ENCODE measurements around the gene ASS1.

ASS1 gene

DNA sequence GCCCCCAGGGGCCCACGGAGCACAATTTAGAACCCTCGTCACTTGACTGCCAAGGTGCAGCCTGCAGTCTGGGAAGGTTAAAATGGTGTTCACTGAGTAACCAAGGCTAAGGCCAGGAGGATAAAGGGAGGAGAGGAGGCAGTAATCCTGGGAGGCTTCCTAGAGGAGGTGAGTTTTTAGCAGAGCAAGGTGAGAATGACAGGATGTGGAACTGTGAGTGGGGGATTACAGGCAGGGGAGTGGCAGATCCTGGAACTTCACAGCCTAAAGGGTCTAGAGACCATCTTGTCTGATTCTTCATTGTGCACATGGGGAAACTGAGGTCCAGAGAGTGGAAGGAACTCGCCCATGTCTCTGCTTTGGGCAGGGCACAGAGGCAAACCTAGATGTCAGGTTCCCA is 42.5 kb upstream of the ASS1 start:
- CTCF ChIA-PET, result no interaction called here
- POLR2A ChIA-PET, result no interaction called here
- TF ChIP-seq, protein P1, sequence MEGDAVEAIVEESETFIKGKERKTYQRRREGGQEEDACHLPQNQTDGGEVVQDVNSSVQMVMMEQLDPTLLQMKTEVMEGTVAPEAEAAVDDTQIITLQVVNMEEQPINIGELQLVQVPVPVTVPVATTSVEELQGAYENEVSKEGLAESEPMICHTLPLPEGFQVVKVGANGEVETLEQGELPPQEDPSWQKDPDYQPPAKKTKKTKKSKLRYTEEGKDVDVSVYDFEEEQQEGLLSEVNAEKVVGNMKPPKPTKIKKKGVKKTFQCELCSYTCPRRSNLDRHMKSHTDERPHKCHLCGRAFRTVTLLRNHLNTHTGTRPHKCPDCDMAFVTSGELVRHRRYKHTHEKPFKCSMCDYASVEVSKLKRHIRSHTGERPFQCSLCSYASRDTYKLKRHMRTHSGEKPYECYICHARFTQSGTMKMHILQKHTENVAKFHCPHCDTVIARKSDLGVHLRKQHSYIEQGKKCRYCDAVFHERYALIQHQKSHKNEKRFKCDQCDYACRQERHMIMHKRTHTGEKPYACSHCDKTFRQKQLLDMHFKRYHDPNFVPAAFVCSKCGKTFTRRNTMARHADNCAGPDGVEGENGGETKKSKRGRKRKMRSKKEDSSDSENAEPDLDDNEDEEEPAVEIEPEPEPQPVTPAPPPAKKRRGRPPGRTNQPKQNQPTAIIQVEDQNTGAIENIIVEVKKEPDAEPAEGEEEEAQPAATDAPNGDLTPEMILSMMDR (IDR thresholded peaks at IDR 0.05; ENCODE audit: insufficient read depth, low read length, missing control alignments), result no peak
- no peak for DNase-seq (ENCODE audit: low read depth, low spot score)
- H3K4me3 ChIP-seq (ENCODE audit: low read depth, low read length), result no peak overlapping the region

DNA sequence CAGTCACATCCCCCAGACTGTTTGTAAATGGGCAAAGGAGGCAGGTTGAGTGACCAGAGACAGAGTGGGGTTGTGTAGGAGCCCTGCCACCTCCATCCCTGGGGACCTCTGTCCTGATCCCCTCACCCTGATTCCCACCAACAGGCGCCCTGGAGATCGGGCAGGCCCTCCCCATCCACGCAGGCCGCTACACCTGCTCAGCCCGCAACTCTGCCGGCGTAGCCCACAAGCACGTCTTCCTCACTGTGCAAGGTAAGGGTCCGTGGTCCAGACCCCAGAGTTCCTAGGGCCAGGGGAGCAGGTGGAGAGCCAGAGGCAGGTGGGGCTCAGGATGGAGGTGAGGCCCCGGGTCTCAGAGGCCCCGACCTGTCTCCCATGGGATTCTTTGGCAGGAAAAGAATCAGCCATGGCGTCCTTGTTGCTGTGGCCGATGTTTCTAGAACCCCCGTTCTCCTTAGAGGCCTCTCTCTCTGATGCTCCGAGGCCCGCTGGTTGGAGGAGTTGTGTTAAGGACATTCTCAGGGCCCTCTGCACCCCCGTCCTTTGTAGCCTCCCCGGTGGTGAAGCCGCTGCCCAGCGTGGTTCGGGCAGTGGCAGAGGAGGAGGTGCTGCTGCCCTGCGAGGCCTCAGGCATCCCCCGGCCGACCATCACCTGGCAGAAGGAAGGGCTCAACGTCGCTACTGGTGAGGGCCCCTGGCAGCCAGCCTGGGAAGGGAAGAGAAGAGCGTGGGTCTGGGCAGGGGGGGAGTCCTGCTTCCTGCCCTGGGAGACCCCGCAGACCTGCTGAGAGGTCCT is 41.9 kb upstream of the ASS1 start:
- no peak for DNase-seq (ENCODE audit: low read depth, low spot score)
- TF ChIP-seq, protein P1 (IDR thresholded peaks at IDR 0.05; ENCODE audit: insufficient read depth, low read length, missing control alignments), result no peak
- H3K4me3 ChIP-seq (ENCODE audit: low read depth, low read length), result no peak overlapping the region
- ChIA-PET POLR2A (no interaction called here), CTCF (interaction anchor here (1.3 kb wide), 1 partner anchor 13 kb away, joined by 3 read pairs; no protein-coding TSS in a partner anchor)

DNA sequence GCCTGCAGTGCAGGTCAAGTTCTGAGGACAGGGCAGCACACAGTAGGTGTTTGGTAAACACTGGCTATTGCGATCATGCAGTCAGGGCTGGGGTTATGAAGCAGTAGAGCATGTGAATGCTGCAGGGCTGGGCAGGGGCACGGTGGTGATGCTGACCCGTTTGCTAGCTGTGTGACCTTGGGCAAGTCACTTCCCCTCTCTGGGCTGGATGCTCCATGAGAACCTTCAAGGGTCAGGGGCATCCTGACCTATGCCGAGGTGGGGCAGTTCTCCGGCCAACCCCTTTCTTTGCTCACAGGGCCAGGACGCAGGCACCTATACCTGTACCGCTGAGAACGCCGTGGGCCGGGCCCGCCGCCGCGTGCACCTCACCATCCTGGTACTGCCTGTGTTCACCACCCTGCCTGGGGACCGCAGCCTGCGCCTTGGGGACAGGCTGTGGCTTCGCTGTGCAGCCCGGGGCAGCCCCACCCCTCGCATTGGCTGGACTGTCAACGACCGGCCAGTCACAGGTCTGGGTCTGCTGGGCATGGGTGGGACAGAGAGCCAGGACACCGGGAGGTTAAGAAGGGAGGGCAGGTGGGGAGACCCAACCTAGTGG is 39.0 kb upstream of the ASS1 start:
- H3K4me3 ChIP-seq (ENCODE audit: low read depth, low read length), result no peak overlapping the region
- TF ChIP-seq, protein P1 (IDR thresholded peaks at IDR 0.05; ENCODE audit: insufficient read depth, low read length, missing control alignments), result no peak
- DNase-seq (ENCODE audit: low read depth, low spot score), result no peak
- POLR2A ChIA-PET, result no interaction called here
- CTCF ChIA-PET, result no interaction called here

DNA sequence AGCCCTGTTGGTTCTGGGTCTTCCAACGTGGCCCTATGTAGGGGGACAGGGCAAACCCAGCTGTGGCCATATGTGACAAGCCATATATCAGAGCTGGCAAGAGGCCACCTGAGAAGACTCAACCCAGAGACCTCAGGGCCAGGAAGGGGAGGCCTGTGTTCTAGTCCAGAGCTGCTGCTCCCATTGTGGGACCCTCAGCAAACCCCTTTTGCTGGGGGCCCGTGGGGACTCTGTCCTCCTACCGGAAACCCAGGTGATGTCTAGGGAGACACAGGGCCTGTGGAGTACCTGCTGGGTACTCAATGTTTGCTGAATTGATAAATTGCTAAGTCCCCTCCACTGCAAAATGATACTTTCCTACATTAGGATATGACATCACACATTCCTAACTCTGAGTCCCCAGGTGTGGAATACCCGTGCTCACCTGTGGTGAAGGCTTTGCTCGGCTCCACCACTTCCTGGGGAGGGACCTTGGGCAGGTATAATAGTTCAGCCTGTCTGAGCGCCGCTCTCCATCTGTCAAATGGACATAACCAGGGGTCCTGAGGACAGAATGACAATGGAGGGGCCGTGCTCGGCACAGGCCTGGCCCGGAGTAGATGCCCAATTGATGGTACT is 38.4 kb upstream of the ASS1 start:
- CTCF ChIA-PET, result no interaction called here
- no peak overlapping the region for H3K4me3 ChIP-seq (ENCODE audit: low read depth, low read length)
- DNase-seq (ENCODE audit: low read depth, low spot score), result no peak
- TF ChIP-seq, protein P1 (IDR thresholded peaks at IDR 0.05; ENCODE audit: insufficient read depth, low read length, missing control alignments), result no peak
- POLR2A ChIA-PET, result no interaction called here

DNA sequence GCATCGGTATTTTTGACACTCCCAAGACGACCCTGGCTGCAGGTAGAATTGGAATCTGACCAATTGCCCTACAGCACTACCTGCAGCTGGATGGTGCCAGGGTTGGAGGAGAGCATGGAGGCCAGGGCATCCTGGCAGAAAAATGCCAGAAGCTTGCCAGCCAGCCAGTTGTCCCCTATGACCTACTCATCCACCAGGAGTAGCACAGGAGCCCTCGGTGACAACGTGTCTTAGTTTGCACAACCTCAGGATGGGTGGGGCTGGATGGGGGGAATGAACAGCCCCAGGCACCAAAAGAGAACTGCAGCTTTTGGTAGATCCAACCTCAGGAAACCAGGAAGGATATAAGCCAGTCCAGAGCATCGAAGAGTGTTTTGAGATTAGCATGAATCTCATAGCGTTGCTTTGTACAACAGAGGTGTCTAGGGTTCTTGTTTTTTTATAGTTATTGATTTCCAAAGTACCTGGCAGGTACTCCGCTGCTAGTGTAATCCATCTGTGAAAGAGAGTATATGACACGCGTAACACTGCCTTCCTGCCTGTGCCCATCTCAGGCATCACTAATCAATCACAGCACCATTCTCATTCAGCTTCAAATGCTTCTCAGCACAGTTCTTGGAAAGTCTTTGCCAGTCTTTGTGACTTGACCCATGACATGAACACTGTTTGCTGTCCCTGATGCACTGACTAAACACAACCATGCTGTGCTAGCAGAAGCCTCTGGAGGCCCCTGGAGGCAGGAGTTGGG is 36.7 kb upstream of the ASS1 start:
- TF ChIP-seq, protein P1 (IDR thresholded peaks at IDR 0.05; ENCODE audit: insufficient read depth, low read length, missing control alignments), result no peak
- DNase-seq (ENCODE audit: low read depth, low spot score), result no peak
- H3K4me3 ChIP-seq (ENCODE audit: low read depth, low read length), result no peak overlapping the region
- CTCF ChIA-PET, result no interaction called here
- POLR2A ChIA-PET, result no interaction called here

DNA sequence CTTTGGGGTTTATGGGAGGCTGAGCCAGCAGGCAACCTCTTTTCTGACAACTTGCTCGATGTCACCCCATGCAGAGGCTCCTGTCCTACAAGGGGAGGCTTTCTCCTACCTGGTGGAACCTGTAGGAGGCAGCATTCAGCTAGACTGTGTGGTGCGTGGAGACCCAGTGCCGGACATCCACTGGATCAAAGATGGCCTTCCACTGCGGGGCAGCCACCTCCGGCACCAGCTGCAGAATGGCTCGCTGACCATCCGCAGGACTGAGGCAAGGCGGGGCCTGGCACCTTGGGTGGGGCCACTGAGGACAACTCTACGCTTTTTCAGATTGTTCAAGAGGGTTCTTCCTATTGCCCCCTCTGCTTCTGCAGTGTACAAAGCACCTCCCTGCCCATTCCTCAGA is 36.1 kb upstream of the ASS1 start:
- ChIA-PET CTCF (no interaction called here), POLR2A (no interaction called here)
- H3K4me3 ChIP-seq (ENCODE audit: low read depth, low read length), result no peak overlapping the region
- TF ChIP-seq, protein P1 (IDR thresholded peaks at IDR 0.05; ENCODE audit: insufficient read depth, low read length, missing control alignments), result no peak
- no peak for DNase-seq (ENCODE audit: low read depth, low spot score)

Data from AG04449 (cell line).